ENCODE measurements around the gene DYNLT4. TPM values are rescaled to one million over a fixed set of nuclear protein-coding genes. Genes with fewer than 3 reads are reported as not detected.

The DYNLT4 gene, protein sequence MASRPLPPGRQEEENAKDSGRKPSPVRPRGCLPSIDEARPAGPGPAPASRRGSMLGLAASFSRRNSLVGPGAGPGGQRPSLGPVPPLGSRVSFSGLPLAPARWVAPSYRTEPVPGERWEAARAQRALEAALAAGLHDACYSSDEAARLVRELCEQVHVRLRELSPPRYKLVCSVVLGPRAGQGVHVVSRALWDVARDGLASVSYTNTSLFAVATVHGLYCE
- 0.22 TPM in 1 of 2 replicates, not detected in the other for total RNA-seq

DNA sequence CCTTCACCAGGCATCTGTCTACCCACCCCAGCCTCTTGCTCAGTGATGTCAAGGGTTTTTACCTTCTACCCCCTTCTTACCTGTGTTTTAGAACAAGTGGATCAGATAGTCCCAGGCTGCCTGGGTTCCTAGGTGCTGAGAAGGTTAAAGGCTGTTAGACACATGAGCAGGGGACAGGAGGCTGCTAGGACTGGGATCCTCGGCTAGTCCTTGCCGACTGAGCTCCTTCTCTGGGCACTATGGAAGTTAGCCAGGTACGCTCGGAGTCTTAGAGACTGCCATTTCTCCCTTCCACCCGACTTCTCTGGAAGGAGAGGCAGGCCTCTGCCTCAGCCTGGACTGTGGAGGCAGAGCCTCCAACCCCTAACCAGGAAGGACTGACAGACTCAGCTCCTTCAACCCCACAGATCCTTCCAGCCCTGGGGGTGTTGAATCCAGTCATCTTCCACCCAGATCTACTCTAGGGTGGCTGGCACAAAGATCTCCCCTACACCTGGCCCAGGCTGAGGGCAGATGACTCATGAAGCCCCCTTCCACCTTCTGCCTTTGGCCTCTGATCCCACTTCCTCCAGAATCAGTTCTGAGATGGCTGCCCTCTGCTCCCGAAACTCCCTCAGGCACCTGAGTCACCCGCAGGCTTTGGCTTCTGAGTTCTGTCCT, at the start of gene DYNLT4:
Gene DYNLT4 (minus strand): TSS at position 648 of the 660 bp plus-strand sequence. CDS start 683 bp downstream, outside the sequence.

DNA sequence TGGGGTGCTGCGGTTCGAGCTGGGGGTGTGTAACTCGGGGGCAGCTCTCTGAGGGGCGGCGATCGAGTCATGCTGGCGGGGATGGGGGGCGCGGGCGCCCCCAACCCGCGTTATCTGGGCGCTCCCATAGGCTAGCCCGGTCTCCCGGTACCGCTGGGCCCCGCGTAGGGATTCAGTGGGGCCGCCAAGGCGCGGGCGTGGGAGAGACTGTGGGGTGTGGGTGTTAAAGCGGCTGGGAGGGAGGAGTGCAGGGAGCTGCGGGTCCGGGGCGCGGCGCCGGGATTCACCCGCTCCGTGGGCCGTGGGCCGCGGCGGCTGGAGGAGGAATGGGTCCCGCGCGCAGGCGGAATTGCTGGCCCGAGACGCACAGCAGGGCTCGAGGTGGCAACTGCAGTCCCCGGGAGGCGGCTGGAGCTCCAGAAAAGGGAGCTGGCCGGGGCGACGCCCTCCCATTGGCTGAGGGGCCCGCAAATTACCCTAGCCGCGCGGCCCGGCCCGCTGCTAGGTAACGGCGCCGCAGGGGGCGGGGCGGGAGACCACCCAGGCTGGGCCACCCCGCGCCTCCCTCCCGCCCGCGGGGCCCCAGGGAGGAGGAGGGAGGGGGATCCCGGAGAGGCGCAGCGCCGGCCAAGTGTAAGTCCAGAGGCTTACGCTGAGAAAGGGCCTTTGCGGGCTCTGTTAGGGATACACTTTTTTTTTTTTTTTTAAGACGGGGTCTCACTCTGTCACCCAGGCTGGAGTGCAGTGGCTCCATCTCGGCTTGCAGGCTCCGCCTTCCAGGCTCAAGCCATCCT, 35.9 kb upstream of the DYNLT4 start, which contains the start of gene PTCH2:
Gene PTCH2 (minus strand): TSS at position 392 of the 794 bp plus-strand sequence. CDS start 321 bp downstream, at position 71.

DNA sequence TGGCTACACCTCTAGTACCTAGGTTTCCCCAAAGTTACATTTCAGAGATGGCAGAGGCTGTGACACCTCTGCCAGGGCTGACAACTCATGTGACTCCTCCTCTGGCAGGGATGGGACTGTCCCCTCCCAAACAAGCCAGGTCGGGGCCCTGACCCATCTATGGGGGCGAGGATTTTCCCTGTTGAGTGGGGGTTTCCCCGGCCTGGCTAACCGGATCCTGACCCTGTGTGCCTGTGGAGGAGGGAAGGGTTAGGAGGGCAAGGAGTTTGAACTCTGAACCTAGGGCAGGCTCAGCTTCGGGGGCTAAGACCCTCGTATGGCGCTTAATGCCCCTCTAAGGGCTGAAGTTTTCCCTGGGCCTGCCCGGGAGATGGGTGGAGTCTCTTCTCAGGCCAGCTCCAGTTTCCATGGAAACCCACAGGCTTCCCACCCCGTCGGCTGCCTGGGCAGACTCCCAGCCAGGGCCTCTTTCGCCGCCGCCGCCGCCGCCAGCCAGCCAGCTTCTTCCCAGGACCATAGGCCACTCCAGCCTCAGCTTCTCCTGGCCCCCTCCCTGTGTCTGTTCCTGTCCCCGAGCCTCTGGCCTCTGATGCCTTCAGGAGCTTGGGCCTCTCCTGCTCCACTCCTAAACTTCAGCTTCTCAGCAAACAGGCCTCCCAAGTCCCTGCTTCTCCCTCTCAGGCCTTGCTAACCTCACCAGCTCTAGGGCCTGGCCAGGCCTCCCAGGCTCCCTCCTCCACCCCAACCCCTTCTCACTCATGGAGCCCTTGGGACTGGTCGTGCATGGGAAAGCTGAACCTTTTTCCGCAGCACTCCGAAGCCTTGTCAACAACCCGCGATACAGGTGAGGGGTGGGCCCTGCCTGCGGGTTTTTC, 1.1 kb upstream of the DYNLT4 start, which contains the start of gene BTBD19:
Gene BTBD19 (plus strand): TSS at position 461 of the 875 bp plus-strand sequence. CDS start 298 bp downstream, at position 759.

DNA sequence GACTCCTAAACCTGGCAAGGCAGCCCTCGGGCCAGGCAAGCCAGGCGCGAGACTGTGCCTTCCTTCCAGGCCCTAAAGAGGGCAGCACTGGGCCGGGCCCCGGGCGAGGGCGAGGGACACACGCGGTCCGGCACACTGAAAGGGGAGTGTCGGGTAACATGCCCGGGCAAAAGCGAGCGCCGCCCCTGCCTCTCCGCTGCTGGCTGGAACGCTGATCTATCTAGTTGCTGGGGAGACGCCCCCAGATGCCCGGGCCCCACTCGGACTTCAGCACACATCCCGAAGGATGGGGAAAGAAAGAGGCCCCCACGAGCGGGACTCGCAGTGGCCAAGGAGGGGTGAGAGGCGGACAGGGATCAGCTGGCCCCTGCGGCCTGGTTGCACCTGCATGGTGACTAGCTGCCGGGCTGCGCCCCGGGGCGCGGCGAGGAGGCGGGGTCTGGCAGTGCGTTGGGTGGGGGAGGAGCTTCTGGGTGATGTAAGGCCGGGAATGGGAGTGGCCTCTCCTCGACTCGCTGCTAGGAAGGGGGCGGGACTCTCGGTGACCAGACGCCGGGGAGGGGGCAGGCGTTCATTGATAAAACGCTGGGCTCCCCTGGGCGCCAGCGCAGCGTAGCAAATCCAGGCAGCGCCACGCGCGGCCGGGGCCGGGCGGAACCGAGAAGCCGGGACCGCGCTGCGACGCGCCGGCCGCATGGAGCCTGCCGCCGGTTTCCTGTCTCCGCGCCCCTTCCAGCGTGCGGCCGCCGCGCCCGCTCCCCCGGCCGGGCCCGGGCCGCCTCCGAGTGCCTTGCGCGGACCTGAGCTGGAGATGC, 7.2 kb downstream of the DYNLT4 start, which contains the start of gene PLK3:
Gene PLK3 (plus strand): TSS at position 608 of the 815 bp plus-strand sequence. CDS start 87 bp downstream, at position 695.

DNA sequence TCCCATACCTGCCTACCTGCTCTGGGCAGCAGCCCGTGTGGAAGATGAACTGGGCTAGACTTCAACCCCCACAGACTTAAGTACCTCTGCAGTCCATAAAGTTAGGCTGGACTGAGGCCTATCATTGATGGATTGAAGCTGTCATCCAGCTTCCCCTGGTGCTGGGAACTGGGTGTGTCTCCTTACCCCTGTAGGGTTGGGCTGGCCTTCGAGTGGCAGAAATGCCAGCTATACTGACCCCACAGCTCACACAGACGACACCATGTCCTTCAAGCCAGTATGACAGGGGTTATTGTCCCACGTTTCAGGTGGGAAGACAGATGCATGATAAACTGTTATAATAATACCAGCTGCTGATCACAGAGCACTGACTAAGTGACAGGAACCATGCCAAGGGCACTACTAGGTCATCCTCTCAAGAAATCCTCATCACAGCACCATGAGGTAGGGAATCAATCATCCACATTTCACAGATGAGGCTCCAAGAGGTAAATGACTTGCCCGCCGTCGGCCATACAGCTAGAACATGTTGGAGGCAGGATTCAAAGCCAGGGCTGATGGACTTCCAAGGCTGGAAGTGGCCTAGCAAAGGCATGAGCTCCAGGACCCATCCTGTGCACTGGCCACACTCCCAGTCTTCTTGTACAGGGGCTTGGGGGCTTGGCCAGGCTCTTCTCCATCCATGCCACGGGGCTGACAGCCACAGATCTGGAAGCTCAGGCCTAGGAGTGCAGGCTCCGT, 18.9 kb downstream of the DYNLT4 start, which contains the start of gene BEST4:
Gene BEST4 (minus strand): TSS at position 51 of the 741 bp plus-strand sequence. CDS start 465 bp downstream, outside the sequence.

DNA sequence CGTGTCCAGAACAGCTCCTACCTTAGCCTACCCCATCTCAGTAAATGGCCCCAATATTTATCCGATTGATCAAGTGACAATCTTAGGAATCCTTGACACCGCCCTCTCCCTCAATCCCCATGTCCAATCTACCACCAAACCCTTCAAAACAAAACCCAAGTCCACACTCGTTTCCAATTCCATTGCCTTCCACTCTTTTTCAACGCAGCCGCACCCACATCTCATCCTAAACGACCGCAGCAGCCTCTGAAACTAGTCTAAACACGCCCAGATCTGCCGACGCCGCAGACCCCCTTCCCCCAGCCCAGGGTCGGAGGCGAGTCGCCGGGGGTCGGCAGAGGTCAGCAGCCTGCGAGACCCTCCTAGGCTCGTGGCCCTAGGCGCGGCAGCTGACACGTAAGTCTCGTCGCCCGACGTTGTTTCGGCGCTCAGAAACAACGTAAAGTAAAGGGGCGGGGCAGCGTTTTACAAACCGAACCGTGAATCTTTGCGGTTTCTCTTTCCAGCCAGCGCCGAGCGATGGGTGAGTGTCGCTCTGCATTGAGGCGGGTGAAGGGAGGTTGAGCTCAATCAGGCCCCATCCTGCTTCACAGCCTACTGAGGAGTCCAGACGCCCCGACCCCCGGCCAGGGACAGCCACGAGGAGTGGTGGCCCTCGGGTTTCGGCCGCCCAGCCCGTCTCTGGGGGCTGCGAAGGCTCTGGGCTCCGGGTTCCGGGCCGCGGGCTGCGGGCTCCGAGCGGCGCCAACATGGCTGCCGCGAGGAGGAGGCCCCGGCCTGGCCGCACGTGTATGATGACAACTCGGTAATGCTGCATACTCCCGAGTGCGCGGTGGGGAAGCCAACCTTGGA, 31.8 kb downstream of the DYNLT4 start, which contains the start of gene RPS8:
Gene RPS8 (plus strand): TSS at position 463 of the 852 bp plus-strand sequence. CDS start 57 bp downstream, at position 520.

Small RNAs within 50 kb of the gene (small RNA-seq; reads per million reads assigned to genes)
- gene AL136380.1 (not detected), gene SNORD38A (636 reads per million, percentile 99 among the genes with 10 or more reads in this experiment), gene SNORD38B (not detected), gene SNORD46 (22.2 reads per million, percentile 96 among the genes with 10 or more reads in this experiment), gene SNORD55 (not detected)

Other genes starting within 250 kb of the DYNLT4 start
- 1.7 and 2.9 TPM in 2 replicates for gene TMEM53, start 132.9 kb downstream of the DYNLT4 start, total RNA-seq
- 0.36 TPM in 1 of 2 replicates, not detected in the other for gene ARMH1, start 132.6 kb downstream of the DYNLT4 start, total RNA-seq
- gene RNU5D-1, start 76.2 kb downstream of the DYNLT4 start, total RNA-seq = not detected in 2 replicates
- gene KIF2C, start 67.5 kb downstream of the DYNLT4 start, total RNA-seq = 38.6 and 54.6 TPM in 2 replicates
- 1,505 and 1,508 TPM in 2 replicates for gene RPS8, start 31.8 kb downstream of the DYNLT4 start, total RNA-seq
- 0.07 TPM in 1 of 2 replicates, not detected in the other for gene BEST4, start 19.2 kb downstream of the DYNLT4 start, total RNA-seq
- 34.6 and 46.9 TPM in 2 replicates for gene PLK3, start 7.0 kb downstream of the DYNLT4 start, total RNA-seq
- gene BTBD19, start 1.2 kb upstream of the DYNLT4 start, total RNA-seq = 14.3 and 17.2 TPM in 2 replicates
- gene PTCH2, start 35.9 kb upstream of the DYNLT4 start, total RNA-seq = 0.13 and 0.29 TPM in 2 replicates
- 38.6 and 46.1 TPM in 2 replicates for gene EIF2B3, start 179.2 kb upstream of the DYNLT4 start, total RNA-seq
- 39.0 and 40.8 TPM in 2 replicates for gene HECTD3, start 204.0 kb upstream of the DYNLT4 start, total RNA-seq
- 136 TPM in 2 replicates for gene UROD, start 204.9 kb upstream of the DYNLT4 start, total RNA-seq

All from thoracic aorta endothelial cell (primary cell).